ENCODE measurements around the gene RFX6. TPM values are rescaled to one million over a fixed set of nuclear protein-coding genes. Genes with fewer than 3 reads are reported as not detected.

RFX6 gene
- total RNA-seq, result not detected in 2 replicates

DNA sequence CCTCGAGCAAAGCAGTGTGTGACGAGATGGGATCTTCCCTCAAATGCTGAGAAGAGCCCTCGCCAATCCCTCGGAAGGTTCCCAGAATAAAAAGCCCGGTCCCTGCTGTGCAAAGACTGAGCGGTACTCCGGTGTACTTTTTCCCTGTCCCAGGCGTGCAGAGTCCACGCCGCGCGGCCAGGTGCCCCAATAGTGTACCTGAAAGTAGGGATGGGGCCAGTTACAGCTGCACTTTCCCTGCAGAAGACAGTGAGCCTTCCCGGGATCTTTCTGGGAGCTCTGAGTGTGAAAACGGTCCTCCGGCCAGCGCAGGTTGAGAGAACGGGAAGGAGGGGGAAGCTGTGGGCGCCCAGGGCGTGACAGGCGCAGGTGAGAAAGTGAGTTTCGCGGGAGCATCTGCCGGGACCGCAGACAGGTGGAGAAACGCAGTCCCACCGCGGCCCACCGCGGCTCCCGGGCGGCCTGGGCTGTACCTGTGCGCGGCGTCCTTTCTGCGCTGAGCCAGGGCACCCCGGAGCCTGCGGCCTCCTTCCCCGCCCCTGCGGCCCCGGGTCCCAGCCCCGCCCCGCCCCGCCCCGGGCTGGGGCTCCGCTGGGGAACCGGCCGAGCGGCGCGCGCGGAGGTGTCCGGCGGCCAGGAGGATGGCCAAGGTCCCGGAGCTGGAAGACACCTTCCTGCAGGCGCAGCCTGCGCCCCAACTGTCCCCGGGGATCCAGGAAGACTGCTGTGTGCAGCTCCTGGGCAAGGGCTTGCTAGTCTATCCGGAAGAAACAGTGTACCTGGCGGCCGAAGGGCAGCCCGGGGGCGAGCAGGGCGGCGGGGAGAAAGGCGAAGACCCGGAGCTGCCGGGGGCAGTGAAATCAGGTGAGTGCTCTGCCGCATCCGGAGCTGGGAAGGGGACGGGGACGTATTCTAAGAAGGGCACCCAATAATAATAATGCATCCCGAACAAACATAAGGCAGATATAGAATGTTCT lies at the start of gene RFX6:
Gene RFX6 (plus strand): TSS at position 608 of the 977 bp plus-strand sequence. CDS start 34 bp downstream, at position 642.

GRCh38 chr6:116828983-116829382 lies 48.1 kb upstream of the RFX6 start, which contains the start of gene GPRC6A:
GPRC6A (minus strand) TSS chr6:116829083; CDS start chr6:116829013, 70 bp downstream.

Other genes starting within 250 kb of the RFX6 start
- 11.6 and 14.3 TPM in 2 replicates for gene ZUP1, start 208.5 kb upstream of the RFX6 start, total RNA-seq
- gene KPNA5, start 196.0 kb upstream of the RFX6 start, total RNA-seq, result 6.0 and 8.2 TPM in 2 replicates
- 0.32 and 3.8 TPM in 2 replicates for gene FAM162B, start 111.5 kb upstream of the RFX6 start, total RNA-seq
- gene GPRC6A, start 48.2 kb upstream of the RFX6 start, total RNA-seq, result not detected in 2 replicates

Data from bronchial smooth muscle cell (primary cell).